Left ventricle myocardium superior (tissue), 1 donor: ENCODE data around the gene AGAP1. TPM values are rescaled to one million over a fixed set of nuclear protein-coding genes. Genes with fewer than 3 reads are reported as not detected.
A peak's percentile ranks its signal among the peaks of the same experiment; 100 is the strongest.

ENCODE experiments used
- ATAC-seq: fragments of 200-7000 bp; cut with Tn5 transposase; one replicate; pipeline ENCODE4 v1.9.1; 2020; ENCODE audit warnings: mild to moderate bottlenecking, moderate library complexity
- DNase-seq: peaks from one replicate; pipeline ENCODE4 v3.0.0-alpha.2; 2020
- intact Hi-C: fragments of 100-400 bp; cut with micrococcal nuclease; formaldehyde crosslinking; loops from one replicate; pipeline ENCODE4 v1.11.0; 2022
- total RNA-seq: library from RNA; stranded (reverse); fragmentation: NEBNext Ultra II Directional; extraction: Animal tissue kit (Norgen Biotek cat#: 25700); gene quantifications from one replicate; pipeline ENCODE4 v1.2.1, GENCODE V29; 2021
- donor health status: DM: no; HTN: yes; CAD: no; lungs with severe emphysema.

AGAP1 gene
- total RNA-seq, 1 donor from 2014 or later = 22.3 TPM

- intact Hi-C loops = no loop called here
- DNase-seq = no peak
These were observed 48.2 kb downstream of the AGAP1 start for GRCh38 chr2:235541838-235542549.

GRCh38 chr2:235542733-235543127 lies 48.9 kb downstream of the AGAP1 start:
- intact Hi-C loops = no loop called here
- no peak for DNase-seq

More at GRCh38 chr2:235541838-235542549, 48.2 kb downstream of the AGAP1 start:
- no peak for ATAC-seq

GRCh38 chr2:235543128-235543750 lies 49.4 kb downstream of the AGAP1 start:
- ATAC-seq = no peak
- intact Hi-C loops = no loop called here
- no peak for DNase-seq

More at GRCh38 chr2:235542733-235543127, 48.9 kb downstream of the AGAP1 start:
- no peak for ATAC-seq

- ATAC-seq (no peak), DNase-seq (no peak)
- intact Hi-C loops = no loop called here
These were observed 50.2 kb downstream of the AGAP1 start for GRCh38 chr2:235543851-235544688.

GRCh38 chr2:235544689-235544969 lies 50.8 kb downstream of the AGAP1 start:
- intact Hi-C loops = no loop called here

GRCh38 chr2:235545339-235546150 lies 51.7 kb downstream of the AGAP1 start:
- DNase-seq (no peak), ATAC-seq (peak; percentile 42)
- intact Hi-C loops = no loop called here

More at GRCh38 chr2:235544689-235544969, 50.8 kb downstream of the AGAP1 start:
- no peak for ATAC-seq
- no peak for DNase-seq

GRCh38 chr2:235546151-235546435 lies 52.2 kb downstream of the AGAP1 start:
- no peak for ATAC-seq
- no peak for DNase-seq
- intact Hi-C loops = no loop called here

- DNase-seq = no peak
- intact Hi-C loops = no loop called here
These were observed 52.6 kb downstream of the AGAP1 start for GRCh38 chr2:235546436-235546835.

GRCh38 chr2:235549735-235550377 lies 56.0 kb downstream of the AGAP1 start:
- no peak for ATAC-seq
- intact Hi-C loops = no loop called here

More at GRCh38 chr2:235546436-235546835, 52.6 kb downstream of the AGAP1 start:
- no peak for ATAC-seq

GRCh38 chr2:235550378-235550760 lies 56.5 kb downstream of the AGAP1 start:
- no peak for DNase-seq
- intact Hi-C loops = no loop called here
- ATAC-seq = no peak

More at GRCh38 chr2:235549735-235550377, 56.0 kb downstream of the AGAP1 start:
- no peak for DNase-seq

- intact Hi-C loops = no loop called here
- DNase-seq (no peak), ATAC-seq (no peak)
These were observed 57.1 kb downstream of the AGAP1 start for GRCh38 chr2:235550946-235551345.

GRCh38 chr2:235551965-235552364 lies 58.1 kb downstream of the AGAP1 start:
- intact Hi-C loops = no loop called here
- ATAC-seq (peak; percentile 88), DNase-seq (peak; percentile 65)

- intact Hi-C loops = no loop called here
- ATAC-seq (no peak), DNase-seq (no peak)
These were observed 58.8 kb downstream of the AGAP1 start for GRCh38 chr2:235552671-235553070.

- DNase-seq (no peak), ATAC-seq (no peak)
These were observed 59.4 kb downstream of the AGAP1 start for GRCh38 chr2:235553291-235553690.

GRCh38 chr2:235553696-235554100 lies 59.9 kb downstream of the AGAP1 start:
- intact Hi-C loops = no loop called here
- no peak for DNase-seq
- no peak for ATAC-seq

More at GRCh38 chr2:235553291-235553690, 59.4 kb downstream of the AGAP1 start:
- intact Hi-C loops = no loop called here

- intact Hi-C loops = no loop called here
- ATAC-seq (no peak), DNase-seq (no peak)
These were observed 60.5 kb downstream of the AGAP1 start for GRCh38 chr2:235554385-235554784.

GRCh38 chr2:235554936-235555335 lies 61.1 kb downstream of the AGAP1 start:
- DNase-seq = no peak
- intact Hi-C loops = no loop called here
- ATAC-seq = no peak

GRCh38 chr2:235555371-235555770 lies 61.5 kb downstream of the AGAP1 start:
- ATAC-seq (no peak), DNase-seq (no peak)
- intact Hi-C loops = no loop called here

GRCh38 chr2:235556086-235556485 lies 62.2 kb downstream of the AGAP1 start:
- DNase-seq (no peak), ATAC-seq (no peak)
- intact Hi-C loops = no loop called here
